HG02973 (cell line): ENCODE measurements around the gene MYO5C.
"Not testable (repeated sequence)": the region's sequence is repeated elsewhere in the genome, so short reads cannot be mapped to it uniquely, and the experiment has no call there.

Experiments used
- ATAC-seq: cut with Tn5 transposase; IDR thresholded peaks from one replicate; pipeline ENCODE4 v1.9.1; 2021; ENCODE audit warnings: moderate library complexity; ENCODE audit not compliant: unreplicated experiment

The MYO5C gene

GRCh38 chr15:52307847-52308246 is 12.2 kb upstream of the MYO5C start:
- ATAC-seq = no peak

- no peak for ATAC-seq
Measured at GRCh38 chr15:52306270-52306669, 10.7 kb upstream of the MYO5C start.

GRCh38 chr15:52303093-52303772 is 7.6 kb upstream of the MYO5C start:
- ATAC-seq = no peak

GRCh38 chr15:52301265-52301847 is 5.8 kb upstream of the MYO5C start:
- no peak for ATAC-seq

GRCh38 chr15:52294881-52295420 is 653 bp downstream of the MYO5C start:
- ATAC-seq = no peak

- no peak for ATAC-seq
Measured at GRCh38 chr15:52292780-52293392, 2.7 kb downstream of the MYO5C start.

- no peak for ATAC-seq
Measured at GRCh38 chr15:52291204-52291603, 4.4 kb downstream of the MYO5C start.

GRCh38 chr15:52290800-52291199 is 4.8 kb downstream of the MYO5C start:
- no peak for ATAC-seq

- ATAC-seq = no peak
Measured at GRCh38 chr15:52290329-52290728, 5.3 kb downstream of the MYO5C start.

- no peak for ATAC-seq
Measured at GRCh38 chr15:52289629-52290081, 5.9 kb downstream of the MYO5C start.

- no peak for ATAC-seq
Measured at GRCh38 chr15:52288986-52289385, 6.6 kb downstream of the MYO5C start.

- no peak for ATAC-seq
Measured at GRCh38 chr15:52288051-52288942, 7.3 kb downstream of the MYO5C start.

GRCh38 chr15:52287114-52287513 is 8.5 kb downstream of the MYO5C start:
- no peak for ATAC-seq

- not testable (repeated sequence) for ATAC-seq
Measured at GRCh38 chr15:52285941-52286340, 9.7 kb downstream of the MYO5C start.

- no peak for ATAC-seq
Measured at GRCh38 chr15:52284164-52284563, 11.4 kb downstream of the MYO5C start.

GRCh38 chr15:52283281-52283680 is 12.3 kb downstream of the MYO5C start:
- no peak for ATAC-seq

- ATAC-seq = no peak
Measured at GRCh38 chr15:52282418-52282817, 13.2 kb downstream of the MYO5C start.

- no peak for ATAC-seq
Measured at GRCh38 chr15:52281085-52282035, 14.2 kb downstream of the MYO5C start.

- ATAC-seq = no peak
Measured at GRCh38 chr15:52280326-52281084, 15.1 kb downstream of the MYO5C start.
